Fibroblast of skin of right biceps (primary cell): ENCODE measurements around the gene CCNJL.

Source experiments
- DNase-seq: peaks from one replicate; pipeline ENCODE4 v3.0.0-alpha.2; 2013

CCNJL gene

GRCh38 chr5:160211352-160211751 is 101.0 kb downstream of the CCNJL start:
- DNase-seq = no peak

GRCh38 chr5:160210606-160211005 is 101.8 kb downstream of the CCNJL start:
- DNase-seq = no peak

GRCh38 chr5:160209917-160210316 is 102.4 kb downstream of the CCNJL start:
- no peak for DNase-seq

GRCh38 chr5:160207061-160207460 is 105.3 kb downstream of the CCNJL start:
- DNase-seq = no peak
